IPS-11a (cell line): ENCODE measurements around the gene KCNQ1.

Experiments
- H3K4me3 ChIP-seq: one replicate; pipeline ENCODE4 v1.5.1; 2013; ENCODE audit warnings: low read depth, low read length, control low read depth

KCNQ1 gene

DNA sequence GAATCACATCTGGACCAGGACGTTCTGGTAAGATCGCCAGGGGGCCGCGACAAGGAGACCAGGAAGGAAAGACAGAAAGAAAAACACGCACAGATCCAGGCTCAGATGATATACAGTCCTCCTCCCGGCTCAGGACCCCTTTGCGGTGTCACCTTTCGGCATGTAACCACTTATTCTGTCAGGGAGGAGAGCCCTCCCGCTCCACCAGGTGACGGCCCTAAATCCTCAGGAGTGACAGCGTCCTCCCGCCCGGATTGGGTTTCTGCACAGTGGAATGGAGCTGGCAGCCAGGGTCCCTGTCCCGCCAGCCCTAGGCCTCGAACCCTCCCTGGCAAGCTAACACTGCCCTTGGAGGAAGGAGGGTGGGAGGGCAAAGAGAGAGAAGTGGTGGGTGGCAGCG lies 279.3 kb downstream of the KCNQ1 start:
- no peak overlapping the region for H3K4me3 ChIP-seq

DNA sequence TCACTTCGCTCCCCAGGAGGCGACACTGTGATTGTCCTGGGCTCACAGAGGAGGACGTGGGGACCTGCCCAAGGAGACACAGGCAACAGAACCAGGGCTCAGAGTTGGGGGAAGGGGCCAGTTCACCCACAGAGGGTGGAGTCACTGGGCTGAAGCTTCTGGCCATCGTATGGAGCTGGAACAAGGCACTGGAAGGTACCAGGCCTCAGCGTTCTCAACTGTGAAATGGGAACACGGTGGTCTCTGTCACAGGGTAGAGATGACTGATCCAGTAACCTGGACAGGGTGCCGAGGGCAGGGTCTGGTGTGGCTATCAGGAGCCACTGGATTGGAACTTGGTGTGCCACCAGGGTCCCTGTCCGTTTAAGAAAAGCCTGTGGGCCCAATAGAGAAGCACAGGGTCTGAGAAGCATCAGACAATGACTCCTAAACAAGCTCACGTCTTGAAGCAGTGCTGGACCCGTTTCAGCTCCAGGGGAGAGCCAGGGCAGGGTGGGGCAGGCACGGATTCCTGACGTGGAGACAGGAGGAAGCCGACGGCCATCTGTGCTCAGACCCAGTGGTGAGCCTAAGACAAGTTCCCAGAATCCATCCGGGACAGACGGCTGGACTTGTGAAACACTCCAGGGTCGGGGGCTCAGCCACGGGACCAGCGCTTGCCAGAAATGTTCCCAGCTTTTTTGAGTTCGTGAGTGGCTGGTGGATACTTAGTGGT lies 280.0 kb downstream of the KCNQ1 start:
- H3K4me3 ChIP-seq = no peak overlapping the region

DNA sequence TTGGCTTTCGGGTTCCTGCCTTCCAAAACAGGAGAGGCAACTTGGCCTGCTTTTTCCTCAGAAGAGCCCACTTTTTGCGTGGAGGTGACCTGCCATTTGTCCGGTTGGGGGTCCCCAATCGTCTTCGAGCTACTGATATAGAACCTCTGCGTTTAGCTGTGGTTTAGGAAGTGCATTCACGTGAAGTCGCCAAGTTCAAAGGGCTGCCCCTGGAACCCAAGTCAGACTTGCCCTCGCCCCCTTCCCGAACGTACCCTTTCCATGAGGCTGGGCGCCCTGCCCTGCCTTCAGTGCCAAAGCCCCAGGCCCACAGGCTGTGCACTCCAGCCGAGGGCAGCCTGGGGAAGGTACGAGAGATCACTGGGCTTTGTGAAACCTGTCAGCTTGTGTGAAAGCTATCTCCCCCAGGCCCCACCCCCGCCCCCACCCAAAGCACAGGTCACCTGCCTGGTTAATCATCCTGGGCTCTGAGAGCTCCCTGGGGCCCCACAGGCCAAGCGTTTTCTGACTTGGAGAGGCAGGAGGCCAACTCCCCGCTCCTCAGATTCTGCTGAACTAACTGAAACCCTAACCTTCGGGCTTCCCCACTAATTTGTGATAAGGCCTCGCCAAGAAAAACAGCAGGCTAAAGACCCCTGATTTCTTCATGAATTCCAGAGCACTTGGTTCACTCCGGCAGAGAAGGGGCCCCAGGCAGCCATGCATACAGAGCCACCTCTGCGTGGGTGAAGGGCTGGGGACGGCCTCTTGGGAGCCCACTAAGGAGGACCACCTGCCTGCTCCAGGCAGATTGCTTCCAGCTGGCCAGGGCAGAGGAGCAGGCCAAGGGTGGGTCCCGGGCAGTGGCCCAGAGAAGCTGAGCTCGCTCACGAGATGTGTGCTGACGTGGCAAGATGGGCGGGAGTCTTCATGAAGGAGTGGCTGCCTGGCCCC lies 280.8 kb downstream of the KCNQ1 start:
- no peak overlapping the region for H3K4me3 ChIP-seq

DNA sequence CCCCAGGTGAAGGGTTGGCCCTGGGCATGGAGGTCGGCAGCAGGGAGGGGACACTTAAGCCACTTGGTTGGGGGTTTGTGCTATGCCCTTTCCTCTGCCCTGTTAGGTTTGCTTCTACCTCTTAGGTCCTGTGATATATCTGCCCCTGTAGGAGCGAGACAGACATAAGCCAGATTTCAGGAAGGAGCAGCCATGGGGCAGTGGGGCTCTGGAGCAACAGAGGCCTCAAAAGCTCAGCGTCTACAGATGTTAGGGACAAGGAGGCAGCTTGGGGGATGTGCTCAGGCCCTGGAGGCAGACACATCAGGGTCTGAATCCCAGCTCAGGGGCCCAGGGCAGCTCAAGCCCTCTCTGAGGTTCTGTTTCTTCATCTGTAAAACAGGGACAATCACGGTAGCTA lies 282.2 kb downstream of the KCNQ1 start:
- no peak overlapping the region for H3K4me3 ChIP-seq

DNA sequence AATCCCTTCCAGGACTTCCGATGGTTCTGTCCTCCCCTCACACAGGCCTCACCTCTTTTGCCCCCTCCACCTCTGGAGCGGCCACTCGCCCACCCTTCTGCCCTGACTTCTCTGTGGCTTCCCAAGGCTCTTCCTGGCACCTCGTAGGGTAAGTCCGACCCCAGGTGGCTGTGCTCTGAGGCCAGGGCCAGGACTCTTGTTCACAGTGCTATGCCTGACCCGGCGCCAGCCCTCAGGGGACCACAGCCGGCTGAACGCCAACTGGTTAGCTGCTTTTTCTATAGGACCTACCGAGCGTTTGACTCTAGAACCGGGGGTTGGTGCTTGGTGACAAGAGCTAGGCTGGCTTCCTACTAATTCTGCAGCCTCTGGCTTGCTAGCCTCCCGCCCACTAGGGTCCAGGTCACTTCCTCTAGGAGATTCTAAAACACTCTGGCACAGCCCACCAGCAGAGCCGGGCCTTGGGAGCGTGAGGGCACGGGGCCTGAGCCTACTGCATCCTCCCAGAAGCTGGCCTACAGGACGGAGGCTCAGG lies 283.4 kb downstream of the KCNQ1 start:
- no peak overlapping the region for H3K4me3 ChIP-seq

DNA sequence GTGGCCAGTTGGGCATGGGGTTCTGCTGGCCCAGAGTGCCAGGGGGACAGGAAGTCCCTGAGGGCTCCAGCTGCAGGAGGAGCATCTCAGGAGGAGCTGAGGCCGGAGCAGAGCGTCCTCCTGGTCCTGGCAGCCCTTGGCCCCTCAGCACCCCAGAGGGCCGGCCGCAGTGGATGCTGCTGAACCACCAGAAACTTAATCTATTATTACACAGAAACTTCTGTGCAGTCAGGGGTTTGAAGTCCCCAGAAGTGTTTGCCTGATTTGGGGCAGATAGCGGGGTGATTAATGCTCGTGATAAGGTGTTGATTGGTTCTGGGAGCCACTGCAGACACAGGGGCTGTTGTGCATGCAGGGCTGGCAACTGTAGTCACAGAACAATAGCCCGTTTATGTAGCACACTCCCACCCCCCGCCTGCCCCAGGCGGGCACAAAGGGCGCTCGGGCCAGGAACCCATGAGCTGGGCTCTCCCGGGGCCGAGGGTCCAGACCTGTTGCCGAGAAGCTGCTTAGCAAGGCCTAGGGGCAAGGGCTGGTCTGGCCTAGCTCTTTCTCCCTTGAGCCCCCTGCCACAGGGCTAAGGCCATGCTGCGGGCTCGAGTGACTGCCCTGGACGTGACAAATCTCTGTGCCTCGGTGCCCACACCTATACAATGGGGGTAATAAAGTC lies 284.0 kb downstream of the KCNQ1 start:
- H3K4me3 ChIP-seq = no peak overlapping the region

DNA sequence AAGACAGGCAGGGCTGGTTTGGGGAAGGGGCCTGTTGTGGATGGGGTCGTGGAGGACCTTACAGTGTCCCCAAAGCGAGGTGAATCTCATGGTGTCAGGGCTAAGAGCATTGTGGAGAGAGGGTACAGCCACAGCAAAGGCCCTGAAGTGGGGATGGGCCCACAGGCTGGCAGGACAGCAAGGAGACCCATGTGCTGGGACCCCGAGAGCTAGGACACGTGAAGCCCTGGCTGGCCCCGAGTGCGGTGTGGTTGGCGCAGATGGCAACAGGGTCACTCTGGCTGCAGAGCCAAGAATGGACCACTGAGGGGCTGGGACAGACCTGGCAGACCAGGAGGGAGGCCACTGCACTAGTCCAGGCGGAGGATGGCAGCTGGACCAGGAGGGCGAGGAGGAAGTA lies 285.0 kb downstream of the KCNQ1 start:
- H3K4me3 ChIP-seq = no peak overlapping the region

DNA sequence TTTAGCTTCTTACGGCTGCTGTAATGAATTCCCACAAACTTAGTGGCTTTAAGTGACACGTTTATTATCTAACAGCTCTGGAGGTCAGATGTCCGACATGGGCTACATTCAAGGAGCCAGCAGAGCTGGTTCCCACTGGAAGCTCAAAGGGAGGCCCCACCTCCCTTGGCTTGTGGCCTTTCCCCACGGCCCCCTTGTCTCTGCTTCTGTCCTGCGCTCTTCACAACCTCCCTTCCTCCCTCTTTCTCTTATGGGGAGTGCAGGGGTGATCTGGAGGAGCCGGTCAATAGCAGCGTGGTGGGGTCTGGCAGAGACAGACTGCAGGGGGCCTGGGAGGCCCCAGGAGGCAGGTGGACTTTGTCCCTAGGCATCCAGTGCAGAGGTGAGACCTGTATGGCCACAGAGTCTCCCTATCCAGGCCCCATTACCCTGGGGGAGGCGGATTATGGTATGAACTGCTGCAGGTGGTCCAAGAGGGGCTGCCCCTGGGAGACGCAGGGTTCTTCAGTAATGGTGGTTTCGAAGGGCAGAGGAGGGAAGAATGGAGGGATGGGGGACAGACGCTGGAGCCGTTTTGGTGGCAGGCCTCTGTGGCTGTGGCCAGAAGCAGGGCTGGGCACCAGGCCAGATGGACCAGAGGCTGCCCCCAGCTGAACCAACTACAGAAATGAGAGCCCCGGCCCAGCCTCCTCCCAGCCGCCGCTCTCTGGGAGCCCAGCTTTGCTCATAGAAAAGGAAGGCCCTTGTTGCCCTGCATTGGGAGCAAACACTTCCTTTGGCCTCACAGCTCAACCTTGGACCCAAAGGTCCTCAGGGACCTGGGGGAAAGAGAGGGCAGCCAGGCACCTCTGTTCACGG lies 285.7 kb downstream of the KCNQ1 start:
- no peak overlapping the region for H3K4me3 ChIP-seq

DNA sequence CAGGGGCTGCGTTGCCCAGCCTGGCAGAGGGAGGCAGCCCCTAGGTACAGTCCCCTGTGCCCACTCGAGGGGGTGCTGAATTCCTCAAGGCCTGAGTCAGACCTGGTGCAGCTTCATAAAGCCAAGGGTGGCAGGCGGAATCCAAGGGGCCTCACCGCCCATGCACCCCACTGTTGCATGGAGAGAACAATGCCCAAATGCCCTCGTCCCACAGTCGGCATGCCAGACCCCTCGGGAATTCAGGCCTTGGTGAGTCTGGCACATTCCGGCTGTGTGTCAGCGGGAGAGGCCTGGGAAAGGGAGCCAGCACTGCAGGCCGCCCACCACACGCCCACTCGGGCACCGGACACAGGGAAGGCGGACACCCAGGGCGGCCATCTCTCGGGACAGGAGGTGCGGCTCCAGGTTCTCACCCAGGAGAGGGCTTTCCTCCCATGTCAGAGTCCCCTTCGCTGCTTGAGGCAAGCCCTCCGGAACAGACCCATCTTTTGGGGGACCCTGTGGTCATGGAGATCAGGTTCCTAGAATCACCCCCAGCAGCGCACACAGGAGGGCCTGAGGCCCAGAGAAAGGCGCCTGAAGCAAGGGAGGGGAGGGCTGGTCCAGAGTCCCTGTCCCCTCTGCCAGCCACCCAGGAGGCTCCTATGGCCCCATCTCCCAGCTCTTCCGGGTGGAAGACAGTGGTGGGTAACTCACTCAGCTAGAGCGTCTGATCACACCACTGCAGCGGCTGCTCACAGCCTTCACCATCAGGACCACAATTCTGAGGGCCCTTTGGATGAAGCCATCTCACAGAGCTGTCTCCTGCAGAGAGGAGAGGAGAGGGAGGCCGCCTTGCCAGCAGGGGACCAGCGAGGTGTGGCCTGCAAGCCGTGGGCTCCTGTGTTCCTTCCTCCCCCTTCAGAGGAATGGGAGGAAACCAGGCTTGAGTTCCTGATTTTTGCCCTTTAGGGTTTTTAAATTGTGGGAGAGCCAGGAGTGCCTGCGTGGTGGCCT lies 286.6 kb downstream of the KCNQ1 start:
- H3K4me3 ChIP-seq = no peak overlapping the region

DNA sequence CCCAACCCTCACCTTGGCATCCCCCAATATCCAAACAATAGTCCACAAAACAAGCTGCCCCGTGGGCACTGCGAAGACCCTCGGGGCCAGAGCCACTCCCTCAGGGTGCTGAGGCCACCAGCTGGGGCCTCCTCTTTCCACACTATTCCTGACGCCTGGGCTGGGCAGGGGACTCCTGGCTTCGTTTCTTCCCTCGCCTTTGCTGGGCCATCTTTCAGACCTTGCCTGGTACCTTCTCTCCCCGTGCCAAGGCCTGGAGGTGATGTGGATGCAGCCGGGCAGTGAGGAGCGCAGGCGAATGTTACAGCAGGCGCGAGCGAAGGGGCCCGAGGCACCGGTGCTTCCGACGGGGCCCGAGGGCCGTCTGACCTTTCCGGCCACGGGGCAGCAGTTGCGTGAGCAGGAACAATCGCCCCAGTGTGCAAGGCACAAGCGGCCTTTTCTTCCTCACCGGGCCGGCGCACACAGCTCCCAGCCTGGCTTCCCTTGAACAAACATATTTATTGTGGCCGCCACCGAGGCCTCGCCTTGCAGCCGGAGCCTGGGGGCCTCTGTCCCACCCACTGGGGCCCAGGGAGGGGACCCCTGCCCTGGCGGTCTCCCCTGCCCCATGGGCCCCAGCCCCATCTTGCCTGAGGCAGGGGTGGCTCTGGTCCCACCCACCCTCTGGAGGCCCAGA lies 287.6 kb downstream of the KCNQ1 start:
- no peak overlapping the region for H3K4me3 ChIP-seq

DNA sequence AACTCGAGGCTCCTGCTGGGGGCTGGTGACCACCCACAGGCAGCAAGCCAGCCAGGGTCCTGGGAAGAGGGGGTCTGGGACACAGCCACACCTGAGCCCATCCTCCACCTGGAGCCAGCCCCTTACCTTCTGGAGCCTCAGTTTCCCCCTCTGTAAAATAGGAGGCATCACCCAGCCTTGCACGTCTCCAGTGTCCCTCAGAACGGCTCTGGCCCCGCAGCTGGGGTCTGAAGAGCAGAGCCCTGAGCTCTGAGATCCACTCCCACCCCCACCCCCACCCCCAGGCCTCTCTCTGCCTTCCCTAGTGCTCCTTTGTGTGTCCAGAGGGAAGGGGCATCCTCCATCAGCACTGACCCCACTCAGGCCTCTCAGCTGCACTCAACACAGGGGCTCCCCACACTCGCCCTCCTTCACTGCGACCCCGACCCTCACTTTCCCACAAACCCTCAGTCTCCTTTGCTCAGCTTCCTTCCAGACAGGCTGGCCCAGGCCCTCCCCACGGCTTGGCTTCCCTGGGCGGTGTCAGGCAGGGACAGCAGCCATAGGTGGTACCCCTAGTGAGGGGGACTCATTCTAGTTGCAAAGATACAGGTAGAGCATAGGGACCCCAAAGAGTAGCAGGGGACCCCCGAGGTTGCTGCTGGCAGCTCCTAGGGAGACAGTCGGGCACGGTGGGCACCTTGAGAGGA lies 288.3 kb downstream of the KCNQ1 start:
- no peak overlapping the region for H3K4me3 ChIP-seq

DNA sequence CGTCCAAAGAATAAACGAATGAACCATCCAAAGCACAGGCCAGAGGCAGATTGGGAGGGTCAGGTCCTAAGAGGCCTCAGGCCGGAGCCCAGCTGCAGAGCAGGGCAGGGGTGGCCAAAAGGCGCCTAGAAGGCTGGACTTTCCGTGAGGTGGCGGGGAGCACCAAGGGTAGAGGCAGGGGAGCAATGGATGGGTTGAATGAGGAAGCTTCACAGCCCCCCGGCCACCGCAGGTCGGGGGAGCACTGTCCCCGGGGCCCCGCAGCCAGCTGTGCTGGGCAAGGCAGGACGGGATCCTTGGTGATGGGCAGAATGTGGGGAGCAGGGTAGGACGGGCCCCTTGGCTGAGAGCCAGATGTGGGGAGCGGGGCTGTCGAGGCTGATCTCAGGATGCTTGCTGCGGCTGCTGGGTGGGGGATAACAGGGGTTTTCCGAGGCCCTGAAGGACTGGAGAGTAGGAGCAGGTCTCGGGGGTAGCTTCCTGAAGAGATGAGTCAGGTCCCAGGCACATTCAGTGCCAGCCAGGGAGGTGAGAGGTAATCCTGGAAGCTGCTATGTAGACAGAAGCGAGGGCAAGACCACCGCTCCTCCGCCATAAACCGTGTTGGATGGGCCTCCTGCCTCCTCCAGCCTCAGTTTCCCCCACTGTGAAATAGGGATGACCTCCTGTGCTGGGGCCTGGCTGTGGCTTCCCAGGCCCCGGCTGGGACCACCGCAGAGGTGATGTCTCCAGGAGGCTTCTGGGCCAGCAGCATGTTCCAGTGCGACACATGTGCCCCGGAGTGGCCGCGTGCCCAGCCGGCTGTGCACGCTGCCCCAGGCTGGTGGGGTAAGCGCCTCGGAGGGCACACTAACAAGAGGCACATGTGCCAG lies 289.6 kb downstream of the KCNQ1 start:
- H3K4me3 ChIP-seq = no peak overlapping the region

DNA sequence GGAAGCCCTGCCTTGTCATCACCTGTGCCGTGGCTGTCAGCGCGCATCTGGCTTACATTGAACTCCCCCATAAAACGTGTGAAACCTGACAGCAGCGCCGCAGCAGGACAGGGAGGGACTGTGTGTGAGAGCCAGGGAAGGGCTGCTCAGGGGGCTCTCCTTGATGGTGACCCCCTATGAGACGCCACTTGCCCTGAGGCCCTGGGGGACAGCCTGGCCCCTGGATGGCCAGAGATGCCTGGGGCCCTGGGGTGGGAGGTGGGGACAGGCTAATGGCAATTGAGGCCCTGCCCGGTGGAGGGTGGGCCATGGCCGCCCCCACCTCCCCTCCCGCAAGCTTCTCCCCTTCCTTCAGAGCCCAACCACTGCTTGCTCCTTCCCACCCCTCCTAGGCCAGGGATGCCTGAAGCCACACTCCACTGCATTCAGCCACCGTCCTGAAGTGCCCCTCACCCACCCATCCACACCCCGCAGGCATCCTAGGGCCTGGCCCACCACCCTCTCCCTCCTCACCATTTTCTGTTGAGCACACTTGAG lies 290.3 kb downstream of the KCNQ1 start:
- no peak overlapping the region for H3K4me3 ChIP-seq

DNA sequence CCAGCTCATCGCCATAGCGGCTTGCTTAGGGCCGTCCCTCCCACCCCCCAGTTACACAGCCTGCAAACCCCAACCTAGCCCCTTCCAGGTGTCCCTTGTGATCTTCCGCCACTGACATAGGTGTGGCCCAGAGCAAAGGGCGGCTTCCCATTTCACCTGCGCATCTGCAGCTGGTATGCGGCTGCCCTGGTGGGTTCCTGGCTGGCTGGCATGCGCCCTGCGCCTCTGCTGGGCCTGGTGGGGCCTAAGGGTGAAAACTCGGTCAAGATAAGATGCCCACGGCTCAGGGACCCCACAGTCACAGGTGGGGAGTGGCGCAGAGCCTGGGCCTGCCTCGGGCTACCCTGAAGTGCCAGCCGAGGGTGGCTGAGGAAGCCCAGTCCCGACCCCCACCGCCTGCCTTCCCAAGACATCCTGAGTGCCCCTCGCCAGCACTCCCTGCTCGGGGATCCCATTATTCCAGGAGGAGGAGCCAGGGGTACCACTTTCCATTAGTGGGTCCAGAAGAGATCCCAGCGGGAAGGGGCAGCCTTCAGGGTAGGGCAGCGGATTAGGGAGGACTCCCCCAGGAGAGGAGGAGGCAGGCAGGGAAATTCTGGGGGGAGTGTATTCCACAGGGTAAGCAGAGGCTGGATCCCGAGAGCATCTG lies 291.9 kb downstream of the KCNQ1 start:
- H3K4me3 ChIP-seq = no peak overlapping the region

DNA sequence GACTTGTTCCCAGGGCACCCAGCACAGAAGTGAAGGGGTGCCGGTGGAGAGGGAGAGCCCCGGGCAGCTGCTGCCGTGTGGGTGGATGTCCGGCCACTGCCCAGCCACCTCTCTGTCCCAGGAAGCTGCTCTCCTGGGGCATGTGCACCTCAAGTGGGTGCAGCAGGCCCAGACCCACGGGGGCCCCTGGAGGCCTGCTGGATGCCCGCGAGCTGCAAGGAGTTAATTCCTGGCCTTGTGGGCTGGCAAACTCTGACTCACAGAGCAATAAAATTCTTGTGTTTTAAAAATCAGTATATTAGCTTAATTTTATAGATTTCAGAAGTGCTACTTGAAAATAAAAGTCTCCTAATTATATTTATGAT lies 292.4 kb downstream of the KCNQ1 start:
- no peak overlapping the region for H3K4me3 ChIP-seq

DNA sequence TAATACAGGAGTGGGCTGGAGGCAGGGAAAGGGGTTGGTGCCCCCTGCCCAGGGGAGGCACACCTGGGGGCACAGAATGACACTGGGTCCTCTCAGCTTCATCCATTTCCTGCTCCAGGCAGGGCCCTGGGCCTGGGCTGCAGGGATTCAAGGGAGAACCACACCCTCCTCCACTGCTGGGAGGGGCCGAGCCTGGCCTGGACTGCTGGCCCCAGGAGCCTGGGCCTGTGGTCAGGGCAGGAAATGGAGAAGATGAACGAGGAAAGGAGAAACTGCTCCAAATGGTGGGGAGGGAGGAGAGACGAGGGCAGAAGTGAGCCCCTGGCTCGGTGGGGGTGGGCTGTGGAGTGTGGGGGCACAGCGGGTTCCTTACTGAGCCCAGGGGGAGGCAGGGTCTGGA lies 293.1 kb downstream of the KCNQ1 start:
- H3K4me3 ChIP-seq = no peak overlapping the region
